ENCODE data around the gene FBXO46.
A peak's percentile ranks its signal among the peaks of the same experiment; 100 is the strongest.

Gene FBXO46

GRCh38 chr19:45681391-45682015 lies 49.2 kb downstream of the FBXO46 start:
- H3K4me3 ChIP-seq (replicated peaks; ENCODE audit: low read depth, low read length) = peak overlapping the region; percentile 24
- DNase-seq (ENCODE audit: extremely low read depth, low read depth) = no peak

GRCh38 chr19:45677351-45678230 lies 53.1 kb downstream of the FBXO46 start:
- peak overlapping the region; percentile 14; the same call in 1 of the 2 replicates for H3K4me3 ChIP-seq (replicated peaks; ENCODE audit: low read depth, low read length)
- no peak for TF ChIP-seq CTCF (IDR thresholded peaks at IDR 0.05; ENCODE audit: low read depth, low read length, missing control alignments)
- no peak for DNase-seq (ENCODE audit: extremely low read depth, low read depth)

More at GRCh38 chr19:45681391-45682015, 49.2 kb downstream of the FBXO46 start:
- TF ChIP-seq CTCF (IDR thresholded peaks at IDR 0.05; ENCODE audit: low read depth, low read length, missing control alignments) = peak; percentile 90

- TF ChIP-seq CTCF (IDR thresholded peaks at IDR 0.05; ENCODE audit: low read depth, low read length, missing control alignments) = no peak
- peak overlapping the region; percentile 13; the same call in 1 of the 2 replicates for H3K4me3 ChIP-seq (replicated peaks; ENCODE audit: low read depth, low read length)
- DNase-seq (ENCODE audit: extremely low read depth, low read depth) = no peak
Measured at GRCh38 chr19:45676851-45677263, 53.8 kb downstream of the FBXO46 start.

GRCh38 chr19:45674946-45675345 lies 55.8 kb downstream of the FBXO46 start:
- TF ChIP-seq CTCF (IDR thresholded peaks at IDR 0.05; ENCODE audit: low read depth, low read length, missing control alignments) = no peak
- no peak for DNase-seq (ENCODE audit: extremely low read depth, low read depth)

GRCh38 chr19:45670670-45671453 lies 59.8 kb downstream of the FBXO46 start:
- TF ChIP-seq CTCF (IDR thresholded peaks at IDR 0.05; ENCODE audit: low read depth, low read length, missing control alignments) = no peak
- no peak for DNase-seq (ENCODE audit: extremely low read depth, low read depth)
- no peak overlapping the region for H3K4me3 ChIP-seq (replicated peaks; ENCODE audit: low read depth, low read length)

More at GRCh38 chr19:45674946-45675345, 55.8 kb downstream of the FBXO46 start:
- H3K4me3 ChIP-seq (replicated peaks; ENCODE audit: low read depth, low read length) = no peak overlapping the region

GRCh38 chr19:45668342-45668871 lies 62.3 kb downstream of the FBXO46 start:
- no peak for DNase-seq (ENCODE audit: extremely low read depth, low read depth)
- peak overlapping the region; percentile 31 for H3K4me3 ChIP-seq (replicated peaks; ENCODE audit: low read depth, low read length)
- TF ChIP-seq CTCF (IDR thresholded peaks at IDR 0.05; ENCODE audit: low read depth, low read length, missing control alignments) = no peak

All from HFF-Myc (cell line).